ENCODE results near the gene SMYD2.

Gene SMYD2

DNA sequence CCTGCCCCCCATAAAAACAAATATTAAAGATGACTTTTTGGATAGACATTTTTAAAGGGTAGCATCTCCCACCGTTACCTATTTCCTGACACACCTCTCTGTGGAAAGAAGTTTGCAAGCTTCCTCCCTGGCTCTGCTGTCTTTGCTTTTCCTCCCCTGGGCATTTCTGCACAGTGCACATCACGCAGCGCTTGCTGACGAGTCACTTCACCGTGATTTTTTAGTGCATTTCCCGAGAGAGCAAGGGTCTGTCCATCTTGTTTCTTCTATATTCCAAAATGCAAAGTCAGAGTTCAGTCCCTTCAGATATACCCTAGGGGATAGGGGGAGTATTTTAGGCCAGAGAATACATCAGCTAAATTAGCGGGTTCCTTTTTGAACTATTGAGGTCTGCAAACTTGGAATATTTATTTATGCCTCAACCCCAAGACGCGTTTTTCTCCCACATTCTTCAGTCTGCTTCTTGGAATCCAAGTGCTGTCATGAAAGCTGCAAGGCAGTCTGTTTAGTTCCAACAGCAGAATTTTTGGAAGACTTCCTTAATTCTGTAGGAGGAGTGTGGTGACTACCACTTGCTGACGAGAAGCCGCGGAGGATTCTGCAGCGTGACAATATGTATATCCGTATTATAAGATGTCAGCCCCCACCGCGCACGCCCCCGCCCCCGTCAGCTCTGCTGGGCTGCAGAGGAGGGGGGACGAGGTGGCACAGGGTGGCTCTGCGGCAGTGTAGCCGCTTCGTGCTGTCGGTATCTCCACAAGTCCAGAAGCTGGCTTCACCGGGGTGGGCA is 22.4 kb downstream of the SMYD2 start:
- DNase-seq (ENCODE audit: low read depth, low spot score) = no peak

DNA sequence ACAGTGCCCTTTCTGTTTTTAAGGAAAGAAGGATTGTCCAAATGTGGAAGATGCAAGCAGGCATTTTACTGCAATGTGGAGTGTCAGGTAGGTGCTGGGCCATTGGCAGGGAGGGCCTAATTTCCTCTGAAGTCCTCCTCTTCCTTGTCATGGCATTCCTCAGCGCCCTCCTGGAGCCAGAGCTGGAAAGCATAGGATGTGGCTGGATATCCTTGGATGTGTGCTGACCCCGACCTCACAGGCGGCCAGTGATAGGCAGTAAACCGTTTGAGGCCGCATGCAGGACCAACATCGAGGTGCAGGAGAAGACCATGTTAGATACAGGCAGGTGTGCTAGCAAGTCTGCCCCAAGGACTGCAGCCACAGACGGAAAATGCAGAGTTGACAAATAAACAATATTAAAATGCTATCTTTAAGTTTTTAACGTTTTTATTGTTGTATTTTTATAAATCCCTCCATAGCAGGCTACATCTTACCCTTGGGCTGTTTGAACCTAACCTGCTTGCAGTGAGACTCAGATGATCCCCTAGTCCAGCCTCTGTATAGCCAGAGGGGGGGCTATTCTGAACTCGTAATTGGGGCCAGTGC is 24.3 kb downstream of the SMYD2 start:
- DNase-seq (ENCODE audit: low read depth, low spot score) = no peak

DNA sequence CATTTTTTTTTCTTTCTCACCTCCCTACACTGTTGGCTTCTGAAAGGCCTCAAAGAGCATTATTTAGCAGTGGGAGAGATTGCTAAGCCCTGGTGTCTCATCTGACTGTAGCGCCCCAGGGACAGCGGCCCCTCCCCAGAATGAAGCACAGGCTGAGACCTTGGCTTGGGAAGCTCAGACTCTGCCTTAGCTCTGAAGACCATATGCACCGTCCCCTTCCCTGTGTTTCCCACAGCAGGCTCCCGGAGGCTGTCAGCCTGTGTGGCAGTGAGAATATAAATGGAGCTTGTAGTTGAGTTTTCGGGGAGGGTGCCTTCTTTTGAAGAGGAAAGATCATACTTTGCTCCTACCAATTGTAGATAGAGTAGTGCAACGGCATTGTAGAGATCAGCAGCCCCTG is 25.3 kb downstream of the SMYD2 start:
- DNase-seq (ENCODE audit: low read depth, low spot score) = no peak

DNA sequence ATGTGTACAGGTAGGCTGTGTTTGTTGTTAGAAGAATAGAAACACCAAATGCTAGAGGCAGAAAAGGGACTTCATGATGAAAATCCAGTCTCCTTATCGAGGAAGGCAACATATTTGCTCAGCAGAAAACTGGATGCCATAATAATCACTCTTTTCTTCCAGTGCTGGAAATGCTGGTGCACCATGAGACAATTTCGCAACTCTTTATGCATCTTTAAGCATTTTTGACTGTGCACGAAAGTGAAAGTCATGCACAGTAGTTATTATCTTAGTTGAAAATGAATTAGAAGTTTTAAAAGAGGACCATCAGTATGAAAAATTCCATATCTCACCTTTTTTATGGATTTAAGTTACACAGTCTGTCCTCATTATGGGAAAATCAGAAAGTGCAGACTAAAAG is 29.1 kb downstream of the SMYD2 start:
- DNase-seq (ENCODE audit: low read depth, low spot score) = no peak

DNA sequence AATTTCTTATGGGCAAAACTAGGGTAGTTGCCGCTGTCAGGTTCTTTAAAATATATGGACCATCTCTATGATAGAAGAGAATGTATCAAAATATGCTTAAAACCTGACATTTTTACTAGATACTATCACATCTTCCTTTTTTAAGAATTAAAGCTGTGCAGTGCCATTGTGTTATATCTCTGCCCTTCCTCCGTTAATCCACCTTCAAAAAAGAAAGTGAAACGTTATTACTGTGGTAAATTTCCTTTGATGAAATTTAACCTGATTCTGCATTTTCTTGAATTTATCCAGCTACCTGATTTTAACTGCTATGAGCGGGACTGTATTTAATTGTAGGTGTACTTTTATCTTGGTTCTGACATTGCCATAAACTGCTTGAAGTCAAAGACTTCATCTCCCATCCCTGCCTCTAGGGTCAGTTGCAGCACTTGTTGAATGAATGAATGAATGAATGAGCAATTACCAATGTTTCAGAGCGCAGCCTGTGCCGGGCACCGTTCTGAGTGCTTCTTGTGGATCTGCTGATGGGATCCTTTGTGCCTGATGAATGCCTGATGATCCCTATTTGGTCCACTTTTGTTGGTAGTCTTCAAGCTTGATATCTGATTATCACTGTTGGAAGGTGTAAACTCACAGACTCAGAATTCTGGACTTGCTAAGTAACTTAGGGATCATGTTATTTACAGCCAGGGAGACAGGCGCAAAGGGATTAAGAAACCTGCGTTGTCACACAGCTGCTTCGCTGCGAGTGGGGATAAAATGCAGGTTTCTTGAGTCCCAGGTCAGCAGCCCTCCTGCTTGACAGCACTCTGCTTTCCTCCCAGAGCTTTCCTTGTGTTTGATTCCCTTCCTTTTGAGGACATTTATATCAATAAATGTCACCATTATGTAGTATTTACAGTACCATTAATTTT is 30.1 kb downstream of the SMYD2 start:
- DNase-seq (ENCODE audit: low read depth, low spot score) = no peak

DNA sequence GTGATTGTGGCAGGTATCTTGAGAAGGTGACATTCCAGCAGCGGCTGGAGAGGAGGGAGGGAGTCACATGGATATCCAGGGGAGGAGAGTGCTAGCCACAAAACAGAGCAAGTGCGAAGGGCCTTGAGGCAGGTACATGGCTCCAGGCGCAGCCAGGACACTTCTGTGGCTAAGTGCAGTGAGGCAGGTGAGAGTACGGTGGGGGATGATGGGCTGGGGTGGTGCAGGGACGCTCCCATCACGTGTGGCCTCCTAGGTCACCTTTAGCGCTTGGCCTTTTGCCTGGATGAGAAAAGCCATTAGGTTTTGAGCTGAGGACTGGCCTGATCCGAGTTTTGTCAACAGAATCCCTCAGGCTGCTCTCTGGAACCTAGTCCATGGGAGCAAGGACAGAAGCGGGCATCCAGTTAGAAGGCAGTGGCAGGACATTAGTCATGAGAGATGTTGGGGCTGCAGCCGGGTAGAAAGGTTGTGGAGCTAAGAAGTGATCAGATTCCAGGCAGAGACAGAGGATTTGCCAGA is 31.6 kb downstream of the SMYD2 start:
- no peak for DNase-seq (ENCODE audit: low read depth, low spot score)

DNA sequence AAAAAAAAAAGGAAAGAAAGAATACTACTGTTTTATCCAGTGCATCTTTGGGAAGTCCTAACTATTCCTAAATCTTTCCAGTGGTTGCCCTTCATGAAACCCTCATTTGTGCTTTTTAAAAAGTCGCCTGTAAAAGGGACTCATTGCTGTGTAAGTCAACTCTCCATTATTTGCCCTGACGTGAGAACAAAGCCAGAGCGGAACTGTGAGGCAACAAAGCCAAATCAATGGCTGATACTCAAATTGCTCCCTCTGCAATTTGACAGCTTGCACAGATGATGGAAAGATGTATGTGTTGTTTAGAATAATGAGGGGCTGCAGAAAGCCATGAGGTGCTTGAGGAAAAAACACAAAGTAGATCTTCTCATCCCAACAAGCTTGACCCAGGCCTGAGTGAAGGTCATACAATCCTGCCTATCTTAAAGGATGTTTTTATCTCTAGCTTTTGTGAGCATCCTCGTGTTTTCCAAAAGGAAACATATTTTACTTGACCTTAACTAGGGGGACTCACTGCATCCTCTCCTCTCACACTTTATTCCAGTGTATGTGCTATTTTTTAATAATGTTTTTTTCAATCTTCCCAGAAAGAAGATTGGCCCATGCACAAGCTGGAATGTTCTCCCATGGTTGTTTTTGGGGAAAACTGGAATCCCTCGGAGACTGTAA is 33.4 kb downstream of the SMYD2 start:
- DNase-seq (ENCODE audit: low read depth, low spot score) = no peak

DNA sequence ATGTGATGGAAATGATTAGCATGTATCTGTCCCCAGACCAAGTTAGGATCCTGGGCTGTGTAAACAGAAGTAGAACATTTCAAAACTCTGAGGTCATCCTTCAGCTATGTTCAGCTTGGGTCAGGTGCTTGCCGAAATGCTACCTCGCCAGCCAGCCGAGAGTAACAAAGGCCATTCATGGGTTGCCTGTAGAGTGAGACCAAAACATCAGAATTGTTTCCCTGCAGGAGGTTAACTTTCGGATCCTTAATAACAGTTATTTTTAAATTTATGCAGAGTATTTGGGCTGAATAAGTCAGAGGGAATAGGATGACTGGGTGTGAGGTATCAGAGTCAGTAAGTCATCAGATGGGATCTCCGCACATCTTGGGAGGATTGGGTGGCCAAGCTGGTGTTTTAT is 35.6 kb downstream of the SMYD2 start:
- DNase-seq (ENCODE audit: low read depth, low spot score) = peak; percentile 89

DNA sequence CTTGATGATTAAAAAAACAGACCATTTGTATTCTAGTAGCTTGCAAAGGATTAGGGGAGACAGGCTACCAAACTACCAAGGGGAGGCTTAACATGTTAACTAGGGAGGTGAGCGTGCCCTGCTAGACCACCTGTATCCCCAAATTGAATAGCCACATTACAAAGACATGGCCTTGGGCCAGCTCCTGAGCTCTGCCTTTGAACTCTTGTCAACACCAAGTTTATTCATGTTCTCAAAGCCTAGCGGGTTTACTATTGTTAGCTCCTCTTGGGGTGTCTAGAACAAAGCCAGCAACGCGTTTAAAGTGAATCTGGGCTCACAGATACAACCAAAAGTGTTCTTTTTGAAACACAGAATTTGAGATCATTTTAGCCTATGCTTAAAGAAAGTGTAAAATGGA is 36.3 kb downstream of the SMYD2 start:
- peak; percentile 89 for DNase-seq (ENCODE audit: low read depth, low spot score)

DNA sequence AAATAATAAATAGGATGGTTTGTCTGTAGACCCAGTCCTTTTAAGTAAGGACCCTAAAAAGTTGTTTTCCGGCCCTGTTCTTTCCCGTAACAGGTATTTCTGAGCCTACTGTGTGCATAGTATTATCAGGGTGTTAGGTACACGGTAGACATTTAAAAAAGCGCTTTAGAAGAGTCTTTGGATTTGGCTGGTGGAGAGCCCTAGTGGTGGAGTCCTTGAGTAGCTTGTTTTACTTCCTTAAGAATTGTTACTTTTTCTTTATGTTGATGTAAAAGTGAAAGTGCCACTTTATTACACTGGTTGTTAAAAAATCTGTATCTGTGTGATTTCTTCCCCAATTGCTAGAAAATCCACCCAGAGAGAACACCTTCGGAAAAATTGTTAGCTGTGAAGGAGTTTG is 36.8 kb downstream of the SMYD2 start:
- no peak for DNase-seq (ENCODE audit: low read depth, low spot score)

DNA sequence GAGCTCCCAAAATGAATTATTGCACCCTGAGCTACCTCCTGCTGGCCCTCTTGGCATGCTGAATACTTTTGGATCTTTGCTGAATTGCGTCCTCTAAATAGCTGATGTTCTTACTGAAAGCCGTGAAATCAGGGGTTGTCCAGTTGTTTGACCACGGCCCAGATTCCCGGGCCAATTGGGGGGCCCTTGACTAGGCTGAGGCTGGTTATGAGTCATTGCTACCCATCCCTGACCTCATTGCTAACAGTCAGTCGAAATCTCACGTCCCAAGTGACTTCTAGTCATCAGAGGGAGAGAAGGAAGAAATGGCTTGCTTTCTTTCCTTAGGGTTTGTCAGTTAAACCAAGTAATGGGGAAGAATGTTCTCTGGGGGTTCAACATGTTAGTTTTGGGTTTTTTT is 37.4 kb downstream of the SMYD2 start:
- DNase-seq (ENCODE audit: low read depth, low spot score) = no peak

DNA sequence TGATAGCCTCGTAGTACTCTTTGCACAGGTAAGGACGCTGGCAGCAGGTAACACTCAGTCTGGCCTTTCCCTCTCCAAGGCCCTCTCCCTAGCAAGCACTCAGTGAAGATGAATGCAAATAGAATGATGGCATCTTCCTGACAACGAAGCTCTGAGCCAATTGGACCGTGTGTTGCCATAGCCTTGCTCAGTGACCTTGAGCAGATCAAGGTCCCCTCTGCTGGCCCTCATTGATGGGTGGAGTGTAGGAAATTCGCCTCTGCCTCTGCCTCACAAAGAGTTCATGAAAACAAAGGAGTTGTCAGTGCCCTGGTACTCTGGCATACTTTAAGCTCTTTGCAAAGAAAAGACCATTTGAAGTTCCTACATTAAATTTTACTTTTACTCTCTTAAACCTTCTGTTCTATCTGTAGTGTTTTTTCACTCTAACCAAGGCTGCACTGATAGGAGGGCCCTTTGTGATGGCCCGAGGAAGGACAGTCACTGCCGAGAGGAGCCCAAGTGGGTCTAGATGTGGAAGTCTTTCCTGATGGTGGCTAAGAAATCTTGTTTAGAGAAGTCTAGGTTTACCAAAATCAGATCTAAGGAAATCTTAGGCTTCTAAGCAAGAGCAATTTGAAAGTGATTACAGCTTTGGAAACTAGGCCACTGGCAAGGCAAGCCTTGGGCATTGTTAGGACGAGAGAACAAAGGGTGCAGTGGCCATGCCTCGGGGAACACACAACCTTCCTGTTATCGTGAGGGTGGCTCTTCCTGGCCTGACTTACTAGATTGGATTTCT is 38.2 kb downstream of the SMYD2 start:
- DNase-seq (ENCODE audit: low read depth, low spot score) = no peak

DNA sequence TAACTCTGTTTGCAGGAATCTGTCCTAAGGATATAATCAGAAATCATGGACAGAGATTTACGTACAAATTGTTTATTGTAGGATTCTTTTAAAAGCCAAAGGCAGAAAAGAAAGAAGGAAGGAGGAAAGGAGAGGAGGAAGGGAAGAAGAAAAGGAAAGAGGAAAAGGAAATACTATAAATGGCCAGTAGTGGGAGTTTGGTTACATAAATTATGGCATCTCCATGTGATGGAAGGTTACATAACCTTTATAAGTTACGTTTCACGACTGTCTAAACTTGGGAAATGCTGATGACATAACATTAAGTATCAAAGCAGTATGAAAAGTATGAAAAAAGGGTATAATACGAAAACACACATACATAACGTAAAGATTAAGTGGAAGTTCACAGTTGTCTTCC is 39.0 kb downstream of the SMYD2 start:
- DNase-seq (ENCODE audit: low read depth, low spot score) = no peak

DNA sequence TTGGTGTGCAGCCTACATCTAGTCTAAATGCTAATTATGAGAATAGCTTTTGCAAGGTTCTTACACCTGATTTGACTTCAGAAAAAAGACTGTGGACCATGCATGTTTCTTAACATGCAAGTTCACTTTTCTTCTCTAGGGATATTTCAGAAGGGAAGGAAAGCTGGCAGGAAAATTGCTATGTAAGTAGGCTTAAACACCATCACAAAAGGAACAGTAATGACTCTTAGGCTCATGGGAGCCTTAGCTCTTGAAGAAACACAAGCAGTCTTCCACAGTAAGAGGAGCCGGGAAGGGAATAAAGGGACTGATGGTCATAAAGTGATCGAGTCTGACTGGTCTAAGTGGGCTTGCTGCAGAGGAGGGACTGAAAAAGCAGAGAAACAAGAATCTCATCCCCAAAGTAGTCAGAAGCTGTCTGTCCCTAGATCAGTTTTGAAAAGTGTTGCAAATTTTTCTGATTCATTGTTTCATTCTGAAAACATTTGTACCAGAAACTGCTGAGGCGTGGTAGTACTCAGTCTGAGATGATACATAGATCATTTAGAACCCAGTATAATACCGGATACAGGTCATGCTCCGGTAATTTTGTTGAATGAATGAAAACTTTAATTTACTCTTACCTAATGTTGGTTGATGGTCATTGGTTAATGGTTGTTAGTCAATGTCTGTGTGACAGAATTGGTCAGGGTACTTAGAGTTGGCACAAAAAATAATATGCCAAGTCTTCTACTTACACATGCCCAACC is 40.9 kb downstream of the SMYD2 start:
- no peak for DNase-seq (ENCODE audit: low read depth, low spot score)

DNA sequence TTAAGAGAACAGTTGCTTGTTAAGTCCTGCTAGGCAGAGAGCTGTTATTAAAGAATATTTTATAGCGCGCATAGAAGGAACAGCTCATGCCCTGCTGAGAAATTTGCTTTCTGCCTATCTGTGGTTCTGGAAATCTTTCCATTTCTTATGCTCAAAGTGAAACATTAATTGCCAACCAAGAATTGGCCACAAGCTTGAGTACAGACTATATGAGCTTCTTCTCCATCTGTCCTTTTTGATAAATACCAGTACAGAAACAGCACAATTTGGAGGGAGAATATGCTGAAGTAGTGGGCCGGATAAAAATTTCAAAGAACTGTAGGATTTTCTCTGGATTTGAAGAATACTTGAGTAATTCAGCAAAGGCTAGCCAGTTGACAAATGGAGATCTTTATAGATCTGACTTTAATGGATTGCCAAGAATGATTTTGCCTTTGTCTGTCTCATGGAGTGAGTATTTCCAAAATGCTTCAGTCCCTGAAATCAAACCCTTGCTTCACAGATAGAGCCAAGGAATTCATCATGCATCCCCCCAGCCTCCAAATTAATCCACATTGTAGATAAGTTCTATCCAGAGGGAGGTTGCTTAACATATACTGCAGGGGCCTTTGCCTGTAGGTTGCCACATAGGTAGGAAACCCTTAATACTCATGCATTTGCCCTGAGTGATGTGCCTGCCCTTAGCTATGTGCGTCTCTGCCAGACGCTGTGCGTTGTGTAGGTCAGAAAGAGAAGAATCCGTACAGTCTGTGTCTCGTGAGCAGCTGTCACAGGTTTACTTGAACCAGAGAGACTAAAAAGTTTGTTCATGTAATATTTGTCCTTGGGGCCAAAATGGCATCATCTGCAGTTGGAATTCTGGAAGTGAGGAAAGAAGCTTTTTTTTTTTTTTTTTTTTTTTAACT is 44.2 kb downstream of the SMYD2 start:
- DNase-seq (ENCODE audit: low read depth, low spot score) = no peak

DNA sequence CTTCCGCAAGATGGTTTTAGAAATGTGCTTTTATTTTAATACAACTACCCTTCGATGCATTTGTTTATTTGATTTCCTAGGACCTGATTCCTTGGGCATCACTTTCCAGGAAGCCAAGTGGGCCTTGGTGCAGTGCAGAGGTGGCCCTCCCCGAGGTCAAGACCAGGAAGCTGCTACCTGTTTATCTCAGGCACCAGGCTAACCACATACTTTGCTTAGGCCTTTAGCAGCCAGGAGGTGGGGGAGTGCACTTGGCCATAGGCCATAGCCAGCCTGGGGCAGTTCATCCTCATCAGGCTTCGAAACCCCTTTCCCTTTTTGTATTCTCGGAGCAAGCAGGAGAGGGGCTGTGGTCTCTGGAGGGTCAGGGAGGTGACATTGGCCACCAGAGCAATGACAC is 45.4 kb downstream of the SMYD2 start:
- DNase-seq (ENCODE audit: low read depth, low spot score) = no peak

DNA sequence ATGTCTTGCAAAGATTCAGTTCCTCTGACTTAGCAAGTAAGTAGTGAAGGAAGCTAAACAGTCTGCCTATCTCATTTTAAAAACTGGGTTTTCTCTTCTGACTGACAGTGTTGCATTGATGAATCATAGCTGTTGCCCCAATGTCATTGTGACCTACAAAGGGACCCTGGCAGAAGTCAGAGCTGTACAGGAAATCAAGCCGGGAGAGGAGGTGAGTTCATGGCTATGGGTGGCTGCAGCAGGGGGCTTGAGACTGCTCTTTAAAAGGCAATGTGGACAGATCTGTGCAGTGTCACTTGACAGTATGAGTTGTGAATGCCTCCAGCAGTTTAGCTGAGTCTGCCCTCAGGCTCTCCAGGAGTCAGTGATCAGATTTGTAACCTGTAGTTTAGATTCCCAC is 46.6 kb downstream of the SMYD2 start:
- no peak for DNase-seq (ENCODE audit: low read depth, low spot score)

DNA sequence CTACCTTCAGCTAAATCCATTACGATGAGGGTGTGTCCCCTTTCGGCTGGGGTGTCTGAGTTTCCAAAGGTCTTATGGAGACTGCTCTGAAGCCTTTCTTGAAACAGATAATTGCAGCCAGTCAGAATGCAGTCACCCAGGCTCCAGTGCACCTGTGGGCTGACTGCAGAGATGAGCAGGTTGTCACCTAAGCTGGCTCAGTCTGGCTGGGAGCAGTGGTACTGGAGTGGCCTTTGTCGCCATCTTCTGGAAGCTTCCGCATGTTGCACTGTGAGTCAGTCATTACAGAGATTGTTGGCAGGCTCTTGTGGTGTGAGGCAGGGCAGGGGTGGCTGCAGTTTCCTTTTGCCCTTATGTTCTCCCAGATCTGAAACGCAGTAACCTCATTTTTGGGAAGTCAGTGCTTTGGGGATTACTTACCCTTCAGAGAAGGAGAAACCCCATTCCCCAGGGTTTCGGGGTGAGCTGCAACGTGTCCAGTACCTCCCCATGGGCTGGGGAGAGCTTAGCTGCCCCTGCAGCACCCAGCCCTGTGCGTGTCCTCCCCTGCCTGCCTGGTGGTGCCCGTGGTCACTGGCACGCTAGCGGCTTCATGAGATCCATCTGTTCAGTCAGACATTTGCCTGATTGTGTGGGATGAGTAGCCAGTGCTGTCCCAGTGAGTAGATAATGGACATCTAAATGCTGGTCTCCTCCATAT is 48.0 kb downstream of the SMYD2 start:
- DNase-seq (ENCODE audit: low read depth, low spot score) = no peak
